CD4-positive, alpha-beta memory T cell (primary cell): ENCODE results near the gene JARID2. TPM values are rescaled to one million over a fixed set of nuclear protein-coding genes. Genes with fewer than 3 reads are reported as not detected.
A peak's percentile ranks its signal among the peaks of the same experiment; 100 is the strongest.
"Not testable (repeated sequence)": the region's sequence is repeated elsewhere in the genome, so short reads cannot be mapped to it uniquely, and the experiment has no call there.

Source experiments
- CTCF ChIA-PET: fragments of 350-600 bp; sonication (Branson Sonifier 250); formaldehyde crosslinking; loops from one replicate; lab custom pipeline; 2021; ENCODE audit warnings: inconsistent platforms; ENCODE audit not compliant: partially characterized antibody; lab: Charles Lee
- POLR2A ChIA-PET: fragments of 350-600 bp; sonication (Branson Sonifier 250); formaldehyde crosslinking; loops from one replicate; lab custom pipeline; 2021; ENCODE audit not compliant: partially characterized antibody; lab: Charles Lee
- DNase-seq, 5 donors: peaks; one replicate each; pipeline versions ENCODE4 v3.0.0 to v3.0.0-alpha.2; 2020 to 2022; ENCODE audit warnings: mixed read lengths in 1 of 5
- H3K27ac ChIP-seq: one replicate; pipeline ENCODE4 v1.7.0; 2013; ENCODE audit warnings: low read depth, low read length
- H3K27me3 ChIP-seq: 2 replicates; pipeline ENCODE4 v1.7.0; 2013; ENCODE audit warnings: mild to moderate bottlenecking, low read length, moderate library complexity; ENCODE audit not compliant: insufficient read depth
- H3K36me3 ChIP-seq: 2 replicates; pipeline ENCODE4 v1.7.0; 2013; ENCODE audit warnings: mild to moderate bottlenecking, low read length, moderate library complexity; ENCODE audit not compliant: insufficient read depth
- H3K4me1 ChIP-seq: 2 replicates; pipeline ENCODE4 v1.7.0; 2013; ENCODE audit warnings: mild to moderate bottlenecking, low read length, moderate library complexity; ENCODE audit not compliant: insufficient read depth
- H3K4me3 ChIP-seq, 2 donors: one replicate each; pipeline ENCODE4 v1.7.0; 2013; ENCODE audit warnings: low read length in 2 of 2, mild to moderate bottlenecking in 1 of 2
- H3K9me3 ChIP-seq, 2 donors: one replicate each; pipeline ENCODE4 v1.7.0; 2013; ENCODE audit warnings: low read length in 2 of 2, control low read depth in 1 of 2; ENCODE audit not compliant: control insufficient read depth in 1 of 2
- H3K27ac Mint-ChIP-seq, 7 donors: one replicate each; pipeline ENCODE4 v1.8.0; 2020 to 2021; ENCODE audit warnings: mixed read lengths in 7 of 7, mild to moderate bottlenecking in 6 of 7, inconsistent platforms in 3 of 7, moderate library complexity in 3 of 7
- H3K27me3 Mint-ChIP-seq, 2 donors: one replicate each; pipeline ENCODE4 v1.8.0; 2020 to 2021; ENCODE audit warnings: mixed read lengths in 2 of 2
- H3K36me3 Mint-ChIP-seq, 2 donors: one replicate each; pipeline ENCODE4 v1.8.0; 2020 to 2021; ENCODE audit warnings: mixed read lengths in 2 of 2, inconsistent platforms in 1 of 2, mild to moderate bottlenecking in 1 of 2
- H3K4me1 Mint-ChIP-seq, 4 donors: one replicate each; pipeline ENCODE4 v1.8.0; 2020 to 2021; ENCODE audit warnings: mixed read lengths in 4 of 4, mild to moderate bottlenecking in 1 of 4
- H3K4me3 Mint-ChIP-seq, 8 donors: one replicate each; pipeline ENCODE4 v1.8.0; 2020 to 2021; ENCODE audit warnings: mixed read lengths in 8 of 8, mild to moderate bottlenecking in 7 of 8, moderate library complexity in 6 of 8, inconsistent platforms in 3 of 8
- H3K9me3 Mint-ChIP-seq, 8 donors: one replicate each; pipeline ENCODE4 v1.8.0; 2020 to 2021; ENCODE audit warnings: mixed read lengths in 8 of 8, mild to moderate bottlenecking in 5 of 8, inconsistent platforms in 3 of 8, moderate library complexity in 1 of 8
- intact Hi-C: fragments of 100-400 bp; cut with micrococcal nuclease; formaldehyde crosslinking; loops from one replicate; pipeline ENCODE4 v1.15.1; 2023
- polyA plus RNA-seq, 2 donors: library from polyadenylated mRNA; unstranded; fragments of 300-500 nt; fragmentation: Illumina TruSeq; gene quantifications; one replicate each; pipeline ENCODE4 v1.2.3, GENCODE V29; 2021
- total RNA-seq, 2 experiments: library from RNA; stranded (reverse); gene quantifications; one replicate each; pipeline ENCODE4 v1.2.3, GENCODE V29; 2021

JARID2 gene
- total and polyA plus RNA-seq, 4 experiments from 2014 or later: 2.4 to 21.6 (median 16.0) TPM

GRCh38 chr6:15536198-15536955 is 290.5 kb downstream of the JARID2 start:
- CTCF ChIA-PET: no interaction called here
- POLR2A ChIA-PET: no interaction called here
- H3K27me3 ChIP-seq: no peaks in the 10 kb centered on the region
- intact Hi-C loops: no loop called here
- no peak overlapping the region for H3K27ac ChIP-seq
- Mint-ChIP-seq H3K4me1 (peaks cover 0 to 15% (median 5%) of the 10 kb centered on the region in 4 donors), H3K27me3 (no peaks in the 10 kb centered on the region), H3K9me3 (no peaks in the 10 kb centered on the region), H3K4me3 (no peak overlapping the region), H3K27ac (no peak overlapping the region), H3K36me3 (peaks cover 15 to 20% of the 10 kb centered on the region in 2 donors)
- no peaks in the 10 kb centered on the region for H3K36me3 ChIP-seq
- H3K4me3 ChIP-seq: no peak overlapping the region
- H3K4me1 ChIP-seq: no peaks in the 10 kb centered on the region
- H3K9me3 ChIP-seq: no peaks in the 10 kb centered on the region
- no peak for DNase-seq

GRCh38 chr6:15538106-15538505 is 292.2 kb downstream of the JARID2 start:
- H3K27me3 ChIP-seq: no peaks in the 10 kb centered on the region
- no peak overlapping the region for H3K27ac Mint-ChIP-seq
- no peaks in the 10 kb centered on the region for H3K27me3 Mint-ChIP-seq
- H3K4me1 Mint-ChIP-seq: peaks cover 0 to 13% (median 5%) of the 10 kb centered on the region in 4 donors
- DNase-seq: no peak
- H3K9me3 ChIP-seq: no peaks in the 10 kb centered on the region
- no peak overlapping the region for H3K27ac ChIP-seq
- no peaks in the 10 kb centered on the region for H3K36me3 ChIP-seq
- H3K4me1 ChIP-seq: no peaks in the 10 kb centered on the region
- intact Hi-C loops: no loop called here
- no peak overlapping the region for H3K4me3 Mint-ChIP-seq
- no peaks in the 10 kb centered on the region for H3K9me3 Mint-ChIP-seq
- CTCF ChIA-PET: no interaction called here
- H3K4me3 ChIP-seq: no peak overlapping the region
- POLR2A ChIA-PET: no interaction called here
- H3K36me3 Mint-ChIP-seq: peaks cover 6 to 9% of the 10 kb centered on the region in 2 donors

DNA sequence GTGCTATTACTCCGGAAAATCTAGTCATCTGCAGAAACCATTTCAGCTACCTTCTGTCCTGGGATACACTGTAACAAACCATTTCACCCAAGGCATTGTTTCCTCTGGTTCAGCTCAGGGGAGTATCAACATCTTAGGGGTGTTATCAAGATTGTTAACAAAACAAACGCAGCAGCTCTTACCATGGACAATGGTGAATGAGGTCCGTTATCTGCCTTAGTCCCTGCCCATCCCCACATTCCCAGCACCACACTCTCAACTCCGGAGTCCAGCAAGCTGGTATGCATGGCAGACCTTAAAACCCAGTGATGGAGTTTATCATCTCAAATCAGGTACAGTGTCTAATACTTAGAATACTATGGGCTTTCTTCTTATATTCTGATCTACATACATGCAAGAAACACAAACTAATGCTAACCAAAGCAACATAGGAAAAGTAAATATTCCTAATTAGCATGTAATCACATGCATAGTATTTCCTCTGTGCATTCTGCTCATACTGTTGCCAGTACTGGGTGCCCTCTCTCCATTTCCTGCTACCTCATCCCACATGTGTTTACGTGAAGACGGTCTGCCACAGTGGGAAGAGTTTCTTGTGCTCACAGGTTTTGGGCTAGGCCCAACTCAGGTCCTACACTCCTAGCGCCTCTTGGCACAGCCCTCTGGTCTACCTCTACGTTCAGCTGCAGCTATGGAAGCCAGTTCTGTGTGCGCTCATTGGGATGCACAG is 293.1 kb downstream of the JARID2 start:
- POLR2A ChIA-PET: no interaction called here
- Histone ChIP-seq H3K4me1 (no peaks in the 10 kb centered on the region), H3K9me3 (no peaks in the 10 kb centered on the region), H3K27me3 (no peaks in the 10 kb centered on the region), H3K36me3 (no peaks in the 10 kb centered on the region), H3K27ac (no peak overlapping the region), H3K4me3 (no peak overlapping the region)
- Mint-ChIP-seq H3K27ac (peak overlapping the region in 1 of 7 donors; percentile 13), H3K9me3 (peaks cover 0 to 5% (median 0%) of the 10 kb centered on the region in 8 donors), H3K27me3 (no peaks in the 10 kb centered on the region), H3K36me3 (peaks cover 2 to 5% of the 10 kb centered on the region in 2 donors), H3K4me1 (peaks cover 4 to 15% (median 5%) of the 10 kb centered on the region in 4 donors), H3K4me3 (no peak overlapping the region)
- intact Hi-C loops: no loop called here
- CTCF ChIA-PET: no interaction called here
- no peak for DNase-seq

- Mint-ChIP-seq H3K27me3 (no peaks in the 10 kb centered on the region), H3K27ac (no peak overlapping the region), H3K9me3 (peaks cover 0 to 8% (median under 1%) of the 10 kb centered on the region in 8 donors), H3K4me3 (no peak overlapping the region), H3K4me1 (peaks cover 4 to 15% (median 5%) of the 10 kb centered on the region in 4 donors), H3K36me3 (peaks cover 0 to 11% of the 10 kb centered on the region in 2 donors)
- Histone ChIP-seq H3K4me3 (no peak overlapping the region), H3K27me3 (no peaks in the 10 kb centered on the region), H3K4me1 (no peaks in the 10 kb centered on the region), H3K9me3 (no peaks in the 10 kb centered on the region), H3K27ac (no peak overlapping the region), H3K36me3 (no peaks in the 10 kb centered on the region)
- DNase-seq: no peak
- intact Hi-C loops: no loop called here
- CTCF ChIA-PET: no interaction called here
- POLR2A ChIA-PET: no interaction called here
Measured at GRCh38 chr6:15539722-15540270, 293.9 kb downstream of the JARID2 start.

GRCh38 chr6:15543332-15543917 is 297.6 kb downstream of the JARID2 start:
- Mint-ChIP-seq H3K36me3 (peaks cover 2 to 16% of the 10 kb centered on the region in 2 donors), H3K9me3 (peaks cover 0 to 16% (median 3%) of the 10 kb centered on the region in 8 donors), H3K4me1 (peaks cover 0 to 12% (median 4%) of the 10 kb centered on the region in 4 donors)
- H3K4me3 Mint-ChIP-seq, intact Hi-C loops, H3K27me3 Mint-ChIP-seq, H3K9me3 ChIP-seq, H3K4me3 ChIP-seq, H3K27me3 ChIP-seq, DNase-seq, H3K27ac ChIP-seq, H3K27ac Mint-ChIP-seq, H3K36me3 ChIP-seq, H3K4me1 ChIP-seq, POLR2A ChIA-PET: not testable (repeated sequence)
- CTCF ChIA-PET: interaction anchor here (1.0 kb wide), 1 partner anchor 9 kb away, joined by 3 read pairs; no protein-coding TSS in a partner anchor

GRCh38 chr6:15544321-15544900 is 298.5 kb downstream of the JARID2 start:
- intact Hi-C loops: no loop called here
- no peak overlapping the region for H3K27ac ChIP-seq
- Mint-ChIP-seq H3K36me3 (peaks cover 2 to 16% of the 10 kb centered on the region in 2 donors), H3K4me1 (peaks cover 0 to 8% (median 4%) of the 10 kb centered on the region in 4 donors), H3K4me3 (no peak overlapping the region), H3K27ac (no peak overlapping the region), H3K9me3 (peaks cover 0 to 16% (median 3%) of the 10 kb centered on the region in 8 donors), H3K27me3 (no peaks in the 10 kb centered on the region)
- no peaks in the 10 kb centered on the region for H3K4me1 ChIP-seq
- POLR2A ChIA-PET: no interaction called here
- CTCF ChIA-PET: interaction anchor here (0.7 to 1.0 kb wide), 2 partner anchors 8 to 59 kb away, joined by 3 read pairs; no protein-coding TSS in a partner anchor
- no peak for DNase-seq
- no peaks in the 10 kb centered on the region for H3K9me3 ChIP-seq
- no peaks in the 10 kb centered on the region for H3K27me3 ChIP-seq
- H3K36me3 ChIP-seq: no peaks in the 10 kb centered on the region
- H3K4me3 ChIP-seq: no peak overlapping the region
